ENCODE data around the gene KLK4. TPM values are rescaled to one million over a fixed set of nuclear protein-coding genes. Genes with fewer than 3 reads are reported as not detected.

KLK4 gene
- total and polyA plus RNA-seq, 2 donors (not counting 3 experiments of a cell fraction or from before 2014, with no cell fraction given) = not detected

DNA sequence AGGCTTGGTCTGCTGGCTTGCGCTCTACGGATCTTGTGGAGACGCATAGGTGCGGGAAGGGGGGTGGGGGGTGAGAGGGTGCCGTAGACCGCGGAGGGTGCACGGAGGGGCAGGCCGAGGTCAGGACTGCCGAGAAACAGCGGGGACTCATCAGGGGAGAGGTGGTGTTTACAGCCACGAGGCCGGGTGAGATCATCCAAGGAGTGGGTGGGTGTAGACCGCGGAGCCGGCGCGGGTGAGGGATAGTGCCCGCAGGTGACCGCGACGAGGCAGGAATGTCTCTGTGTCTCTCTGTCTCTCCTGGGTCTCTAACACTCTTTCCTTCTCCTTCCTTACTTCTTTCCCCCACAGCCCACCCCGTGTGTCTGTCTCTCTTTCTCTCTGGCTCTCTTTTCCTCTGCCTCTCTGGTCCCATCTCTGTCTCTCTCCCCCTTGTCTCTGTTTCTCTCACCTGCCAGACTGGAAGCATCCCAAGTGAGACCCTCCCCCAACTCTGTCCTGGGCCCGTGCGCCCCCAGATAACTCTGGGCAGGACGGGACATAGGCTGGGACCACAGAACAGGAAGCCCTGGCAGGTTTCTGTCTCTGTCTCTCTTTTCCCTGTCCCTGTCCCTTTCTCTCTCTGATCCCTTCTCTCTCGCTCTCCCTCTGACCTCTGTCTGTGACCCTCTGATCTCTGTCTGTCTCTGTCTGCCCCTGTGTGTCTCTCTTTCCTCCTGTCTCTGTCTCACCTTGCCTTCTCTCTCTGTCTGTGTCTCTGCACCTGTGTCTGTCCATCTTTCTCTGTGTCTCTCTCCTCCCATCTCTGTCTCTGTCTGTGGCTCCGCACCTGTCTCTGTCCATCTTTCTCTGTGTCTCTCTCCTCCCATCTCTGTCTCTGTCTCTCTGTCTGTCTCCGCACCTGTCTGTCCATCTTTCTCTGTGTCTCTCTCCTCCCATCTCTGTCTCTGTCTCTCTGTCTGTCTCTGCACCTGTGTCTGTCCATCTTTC lies 1.8 kb upstream of the KLK4 start:
- ChIA-PET CTCF (interaction anchor here (0.8 kb wide), 1 partner anchor 9 kb away, joined by 3 read pairs; no protein-coding TSS in a partner anchor), POLR2A (no interaction called here)
- DNase-seq (ENCODE audit: low read depth, low spot score) (no peak), FAIRE-seq (no peak)
- no peak overlapping the region for H3K27ac ChIP-seq (ENCODE audit: insufficient read depth, low read depth, low read length)
- H3K4me1 ChIP-seq (ENCODE audit: control insufficient read depth, extremely low read depth, insufficient read depth, low read length) = no peaks in the 10 kb centered on the region
- no peaks in the 10 kb centered on the region for H3K9me3 ChIP-seq (replicated peaks; ENCODE audit: control insufficient read depth, insufficient read depth, low read length)
- no peak overlapping the region for H3K4me3 ChIP-seq (replicated peaks in 1 of 3; ENCODE audit: insufficient read depth in 1 of 3, low read depth in 1 of 3, low read length in 3 of 3)
- H2AFZ ChIP-seq (ENCODE audit: low read depth, low read length) = no peak overlapping the region
- H3K4me2 ChIP-seq (ENCODE audit: insufficient read depth, low read length) = no peak overlapping the region
- H4K20me1 ChIP-seq (replicated peaks; ENCODE audit: control insufficient read depth, extremely low read depth, insufficient read depth, low read length) = no peaks in the 10 kb centered on the region
- H3K27me3 ChIP-seq (ENCODE audit: control insufficient read depth in 2 of 2, insufficient read depth in 2 of 2, low read length in 2 of 2) = peaks cover 18 to 24% of the 10 kb centered on the region in 2 experiments
- H3K9me1 ChIP-seq (replicated peaks; ENCODE audit: control insufficient read depth, extremely low read depth, insufficient read depth, low read length) = no peaks in the 10 kb centered on the region
- no peaks in the 10 kb centered on the region for H3K79me2 ChIP-seq (ENCODE audit: control insufficient read depth, insufficient read depth, low read length)
- BruUV-seq (replicated peaks) = no TSS peak
- dilution Hi-C loops (cut with MboI; ENCODE audit: extremely low pct_ligation_motif_present, low sequenced_read_pairs) = no loop called here
- no peaks in the 10 kb centered on the region for H3K36me3 ChIP-seq (ENCODE audit: control insufficient read depth in 2 of 2, extremely low read depth in 1 of 2, insufficient read depth in 2 of 2, low read length in 2 of 2)
- intact Hi-C loops (cut with micrococcal nuclease) = loop anchor here (10.0 kb wide), 1 partner anchor 1182 kb away; the partner anchor contains the start of gene ZNF841
- H3K9ac ChIP-seq (replicated peaks; ENCODE audit: extremely low read depth, insufficient read depth, low read length) = no peak overlapping the region
- TF ChIP-seq POLR2A (IDR thresholded peaks at IDR 0.05; ENCODE audit: low read depth, low read length) = no peak
- peak; percentile 50 for TF ChIP-seq EZH2 (IDR thresholded peaks at IDR 0.05; ENCODE audit: borderline replicate concordance, low read depth, low read length, severe bottlenecking)
- no peak for TF ChIP-seq FOS (IDR thresholded peaks at IDR 0.05; ENCODE audit: borderline replicate concordance, insufficient read depth, low read length)
- no peak for TF ChIP-seq POLR2AphosphoS5 (IDR thresholded peaks at IDR 0.05; ENCODE audit: insufficient read depth, low read depth, low read length)
- TF ChIP-seq GATA2 (IDR thresholded peaks at IDR 0.05; ENCODE audit: insufficient read depth, insufficient read length, low read depth, low read length) = no peak
- no peak for TF ChIP-seq JUN (IDR thresholded peaks at IDR 0.05; ENCODE audit: borderline replicate concordance, insufficient read depth, insufficient read length, low read depth)
- TF ChIP-seq MYC (IDR thresholded peaks at IDR 0.05; ENCODE audit: low read depth, low read length) = no peak
